HTERT RPE-1 (cell line): ENCODE measurements around the gene JPH2.

Experiments
- in situ Hi-C: fragments of 300-500 bp; cut with MboI; formaldehyde crosslinking; loops from 4 replicates; pipeline ENCODE4 v1.14.3; 2020; ENCODE audit warnings: low sequenced_read_pairs

JPH2 gene

DNA sequence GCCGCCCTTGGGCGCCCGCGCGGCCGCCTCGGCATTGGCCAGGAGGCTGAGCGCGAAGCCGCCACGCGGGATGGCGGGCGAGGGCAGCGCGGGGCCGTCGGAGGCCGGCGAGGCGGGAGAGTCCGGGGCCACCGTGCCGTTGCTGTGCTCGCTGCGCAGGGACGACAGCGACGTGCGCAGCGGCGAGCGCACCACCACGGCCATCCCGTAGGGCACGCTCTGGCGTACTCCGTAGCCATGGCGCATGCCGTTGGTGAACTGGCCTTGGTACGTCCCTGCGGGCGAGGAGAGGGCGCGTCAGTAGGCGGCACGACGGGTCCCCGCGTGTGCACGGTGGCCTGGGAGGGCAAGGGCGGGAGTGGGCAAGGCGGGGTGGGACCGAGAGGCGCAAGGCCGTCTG lies 26.9 kb downstream of the JPH2 start:
- in situ Hi-C loops, result no loop called here

- in situ Hi-C loops, result no loop called here
Observed at GRCh38 chr20:44159711-44160110, 27.3 kb downstream of the JPH2 start.

DNA sequence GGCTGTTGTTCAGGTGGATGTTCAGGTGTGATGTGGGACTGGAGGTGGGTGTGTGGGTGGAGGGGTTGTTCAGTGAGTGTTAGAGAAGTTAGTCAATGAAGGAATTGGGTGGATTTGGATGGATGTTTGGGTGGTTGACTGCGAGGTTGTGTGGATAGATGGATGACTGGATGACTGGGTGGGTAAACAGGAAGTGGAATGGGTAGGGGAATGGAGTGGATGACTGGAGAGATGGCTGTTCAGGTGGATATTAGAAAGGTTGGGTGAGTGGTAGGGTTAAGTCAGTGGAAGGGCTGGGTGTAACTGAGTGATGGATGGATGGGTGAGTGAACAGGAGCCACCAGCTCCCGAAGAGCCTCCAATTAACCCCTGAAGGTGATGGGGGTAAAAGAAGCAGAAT lies 27.9 kb downstream of the JPH2 start:
- in situ Hi-C loops, result no loop called here

DNA sequence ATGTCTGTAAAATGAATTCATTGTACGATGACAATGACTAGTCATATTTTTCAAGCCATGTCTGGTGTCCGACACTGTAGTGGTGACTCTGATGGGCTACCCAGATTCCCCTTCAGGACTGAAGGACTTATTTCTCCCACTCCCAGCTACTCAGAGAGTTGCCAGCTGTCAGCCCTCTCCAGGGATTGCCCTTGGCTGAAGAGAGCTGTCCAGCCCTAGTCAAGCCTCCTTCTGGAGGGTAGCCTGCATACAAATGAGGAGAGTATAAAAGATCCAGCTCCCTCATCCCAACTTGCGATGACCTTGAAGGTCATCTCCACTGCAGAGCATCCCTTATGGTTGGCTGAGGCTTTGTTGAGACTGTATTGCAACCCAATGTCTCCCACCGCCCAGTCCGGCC lies 29.9 kb downstream of the JPH2 start:
- in situ Hi-C loops, result no loop called here

DNA sequence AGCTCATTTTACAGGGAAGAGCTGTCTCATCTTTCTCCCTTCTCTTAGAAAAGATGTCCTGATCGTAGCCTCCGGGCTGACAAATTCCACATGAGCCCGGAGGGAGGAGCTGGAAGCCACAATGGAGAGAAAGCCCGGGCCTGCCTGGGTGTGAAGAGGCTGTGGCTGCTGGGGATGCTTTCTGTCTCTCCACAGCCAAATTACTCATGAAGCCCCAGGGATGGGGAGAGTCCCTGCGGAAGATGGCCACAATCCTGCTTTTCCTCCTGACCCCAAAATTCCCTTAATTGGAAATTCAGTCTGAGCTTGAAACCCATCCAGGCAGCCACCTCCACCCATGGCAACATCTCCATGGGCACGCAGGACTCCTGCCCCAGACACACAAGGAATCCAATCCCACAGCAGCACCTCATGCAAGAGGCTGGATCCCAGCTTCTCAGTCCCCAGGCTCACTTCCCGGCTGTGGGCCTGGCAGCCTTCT lies 32.4 kb downstream of the JPH2 start:
- in situ Hi-C loops, result no loop called here

DNA sequence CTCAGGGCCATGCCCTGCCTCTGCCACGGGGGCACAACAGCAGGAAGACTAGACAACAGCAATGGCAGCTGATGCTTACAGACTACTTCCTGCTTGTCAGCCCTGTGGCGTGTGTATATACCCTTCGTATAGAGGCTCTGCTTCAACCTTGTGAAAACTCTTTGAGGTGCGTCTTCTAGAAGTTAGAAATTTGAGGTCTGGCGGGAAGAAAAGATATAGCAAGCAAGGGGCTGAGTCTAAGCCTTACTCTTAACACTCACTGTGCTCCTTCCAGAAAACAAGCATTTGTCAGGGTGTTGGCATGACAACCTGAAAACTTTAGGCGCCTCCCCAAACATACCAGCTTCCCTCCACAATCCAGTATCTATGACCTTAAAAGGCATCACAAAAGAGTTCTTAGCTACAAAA lies 33.3 kb downstream of the JPH2 start:
- in situ Hi-C loops, result no loop called here

DNA sequence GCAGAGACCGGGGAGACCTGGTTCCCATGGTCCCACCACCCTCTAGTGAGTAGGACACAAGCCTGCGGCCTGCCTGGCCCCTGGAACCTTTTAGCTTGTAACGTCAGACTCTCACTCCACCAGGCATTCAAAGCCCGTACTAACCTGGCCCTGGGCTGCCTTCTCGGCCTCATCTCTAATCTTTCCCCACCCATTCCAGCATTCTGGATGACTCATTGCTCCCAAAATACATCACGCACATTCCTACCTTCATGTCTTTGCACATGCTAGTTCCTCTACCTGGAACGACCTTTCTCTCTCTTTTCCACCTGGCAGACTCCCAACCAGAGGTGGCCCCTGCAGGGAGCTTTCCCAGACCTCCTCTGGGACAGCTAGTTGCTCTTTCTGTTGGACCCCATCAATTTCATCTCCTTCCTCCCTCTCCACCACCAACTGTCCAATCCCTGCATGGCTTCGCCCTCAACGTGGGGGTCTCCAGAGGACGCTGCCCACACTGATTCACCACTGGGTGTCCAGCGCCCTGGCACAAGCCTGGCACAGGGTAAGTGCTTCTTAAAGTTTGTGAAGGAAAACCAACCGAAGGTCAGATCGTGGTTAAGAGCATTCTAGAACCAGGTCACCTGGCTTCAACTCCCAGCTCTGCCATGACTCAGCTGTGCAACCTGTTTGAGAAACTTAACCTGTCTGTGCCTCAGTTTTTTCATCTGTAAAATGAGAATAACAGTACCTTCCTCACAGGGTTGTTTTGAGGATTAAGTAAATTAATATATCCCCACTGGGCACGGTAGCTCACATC lies 35.2 kb downstream of the JPH2 start:
- in situ Hi-C loops, result no loop called here

GRCh38 chr20:44146272-44146671 lies 40.7 kb downstream of the JPH2 start:
- in situ Hi-C loops, result no loop called here

GRCh38 chr20:44145131-44145775 lies 41.7 kb downstream of the JPH2 start:
- in situ Hi-C loops, result no loop called here

GRCh38 chr20:44143936-44144335 lies 43.1 kb downstream of the JPH2 start:
- in situ Hi-C loops, result no loop called here

GRCh38 chr20:44142413-44142812 lies 44.6 kb downstream of the JPH2 start:
- in situ Hi-C loops, result no loop called here

DNA sequence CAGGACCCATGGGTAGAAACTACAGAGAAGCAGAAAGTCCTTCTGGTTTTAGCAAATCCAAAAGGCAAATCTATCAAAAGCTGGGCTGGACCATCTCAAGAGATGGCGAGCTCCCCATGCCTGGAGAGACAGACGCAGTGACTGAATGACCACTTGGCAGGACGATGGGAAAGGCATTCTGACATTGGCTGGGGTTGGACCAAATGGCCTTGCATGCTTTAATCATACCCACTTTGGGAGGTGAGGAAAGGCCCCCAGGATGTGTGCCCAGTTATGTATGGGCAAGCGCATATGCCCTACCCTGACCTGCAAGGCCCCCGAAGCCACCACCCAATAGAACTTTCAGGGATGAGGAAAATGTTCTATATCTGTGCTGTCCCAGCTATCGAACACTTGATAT lies 45.1 kb downstream of the JPH2 start:
- in situ Hi-C loops, result no loop called here

GRCh38 chr20:44138867-44139266 lies 48.1 kb downstream of the JPH2 start:
- in situ Hi-C loops, result no loop called here

DNA sequence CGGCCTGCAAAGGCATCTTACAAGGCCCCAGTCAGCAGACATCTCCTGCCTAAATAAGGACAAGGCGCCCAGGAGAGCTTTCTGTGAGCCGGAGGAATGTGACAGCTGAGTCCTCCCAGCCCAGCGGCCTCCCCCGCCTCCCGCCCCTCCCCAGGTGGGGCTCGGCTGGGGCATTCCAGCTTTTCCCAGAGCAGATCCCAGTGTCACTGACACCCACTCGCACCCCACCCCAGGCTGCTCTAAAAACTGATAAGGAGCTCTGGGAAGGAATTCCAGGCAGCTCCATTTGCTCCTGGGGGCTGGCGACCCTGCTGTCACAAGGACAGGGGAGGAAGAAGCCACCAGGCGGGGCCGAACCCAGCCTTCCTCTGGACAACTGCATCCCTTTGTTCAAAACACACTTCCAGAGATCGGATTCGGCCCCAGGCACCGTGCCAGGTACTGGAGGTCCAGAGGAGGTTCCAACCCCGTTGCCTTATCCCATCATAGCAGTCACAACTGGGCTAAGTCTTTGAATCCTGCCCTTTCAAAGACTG lies 49.7 kb downstream of the JPH2 start:
- in situ Hi-C loops, result no loop called here

GRCh38 chr20:44136579-44137265 lies 50.3 kb downstream of the JPH2 start:
- in situ Hi-C loops, result no loop called here

DNA sequence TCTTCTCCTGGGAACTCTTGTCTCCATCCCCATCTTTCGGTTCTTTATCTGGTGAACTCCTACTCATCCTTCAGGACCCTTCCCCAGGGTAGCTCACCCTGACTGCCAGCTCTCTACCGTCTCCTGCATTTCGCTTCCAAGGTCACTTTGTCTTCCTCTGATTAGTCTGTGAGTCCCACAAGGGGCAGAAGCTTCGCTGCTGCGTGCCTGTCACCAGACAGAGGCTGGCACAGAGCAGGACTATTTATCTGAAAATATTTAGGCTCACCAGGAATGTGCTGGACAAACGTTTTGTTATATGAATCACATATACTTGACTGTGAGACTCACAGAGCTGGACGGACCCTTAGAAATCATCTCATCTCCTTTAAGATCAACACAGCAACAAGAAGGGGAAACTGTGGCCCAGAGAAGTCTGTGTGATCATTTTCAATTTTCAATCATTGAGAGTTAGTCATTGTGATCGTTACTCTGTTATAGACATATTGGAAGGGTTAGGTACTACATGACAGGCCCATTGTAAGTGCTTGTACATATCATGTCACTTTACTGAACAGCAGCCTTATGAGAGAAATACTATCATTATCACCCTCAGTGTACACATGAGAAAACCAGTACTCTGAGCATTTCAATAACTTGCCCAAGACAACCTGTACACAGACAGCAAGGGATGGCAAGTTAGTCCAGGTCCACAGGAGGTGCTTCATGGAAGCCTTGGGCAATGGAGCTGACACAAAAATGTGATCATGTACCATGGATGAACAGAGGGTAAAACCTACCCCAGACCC lies 51.4 kb downstream of the JPH2 start:
- in situ Hi-C loops, result no loop called here

- in situ Hi-C loops, result no loop called here
Observed at GRCh38 chr20:44135012-44135412, 52.0 kb downstream of the JPH2 start.

GRCh38 chr20:44133424-44133823 lies 53.6 kb downstream of the JPH2 start:
- in situ Hi-C loops, result no loop called here

DNA sequence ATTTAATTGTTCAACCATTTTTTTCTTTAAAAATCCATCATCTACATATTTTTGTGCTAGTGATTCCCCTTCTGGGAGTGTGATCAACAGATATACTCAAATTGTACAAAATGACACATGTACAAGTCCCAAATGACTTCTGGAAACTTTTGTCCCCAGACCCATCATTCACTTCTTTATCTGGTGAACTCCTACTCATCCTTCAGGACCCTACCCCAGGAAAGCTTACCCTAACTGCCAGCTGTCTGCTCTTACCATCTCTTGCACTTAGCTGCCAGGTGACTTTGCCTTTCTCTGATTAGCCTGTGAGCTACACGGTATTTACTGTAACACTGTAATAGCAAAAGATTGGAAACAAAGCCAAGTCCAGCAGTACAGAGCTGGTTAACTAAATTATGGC lies 55.3 kb downstream of the JPH2 start:
- in situ Hi-C loops, result no loop called here

DNA sequence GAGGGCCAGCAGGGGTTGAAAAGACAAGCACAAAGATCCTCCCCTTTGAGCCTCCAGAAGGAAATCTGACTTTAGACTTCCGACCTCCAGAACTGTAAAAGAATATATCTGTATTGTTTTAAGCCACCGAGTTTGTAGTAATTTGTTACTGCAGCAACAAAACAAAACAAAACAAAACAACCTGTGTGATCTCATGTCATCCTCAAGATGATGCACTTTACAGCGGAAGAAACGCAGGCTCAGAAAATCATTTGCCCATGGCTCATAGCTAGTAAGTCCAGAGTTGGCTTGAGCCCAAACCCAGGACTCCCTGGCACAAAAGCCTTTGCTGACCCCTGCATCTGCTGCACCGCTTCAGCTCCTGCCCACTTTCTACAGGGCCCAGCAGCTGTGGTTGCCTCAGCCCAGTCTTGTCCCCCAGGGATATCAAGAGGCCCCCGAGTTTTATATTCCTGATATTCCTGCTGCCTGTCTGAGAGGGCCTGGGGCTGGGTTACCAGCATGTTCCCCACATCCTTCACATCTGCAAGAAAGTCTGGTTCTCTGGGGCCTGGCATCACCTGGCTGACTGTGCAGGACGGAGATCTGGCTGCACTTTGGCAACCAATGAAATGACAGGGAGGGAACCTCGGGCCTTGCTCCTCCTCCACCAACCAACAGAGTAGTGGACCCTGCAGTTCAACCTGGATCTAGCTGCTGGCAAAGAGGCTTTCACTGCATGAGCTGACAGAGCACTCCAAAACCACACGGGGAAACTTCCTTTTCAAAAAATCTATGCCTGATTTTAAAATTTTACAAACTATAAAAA lies 56.9 kb downstream of the JPH2 start:
- in situ Hi-C loops, result no loop called here
